ENCODE results near the gene GIMAP7. TPM values are rescaled to one million over a fixed set of nuclear protein-coding genes. Genes with fewer than 3 reads are reported as not detected.
A peak's percentile ranks its signal among the peaks of the same experiment; 100 is the strongest.

Gene GIMAP7
- total RNA-seq, result not detected in 2 replicates
- long read RNA-seq, result 0 reads

DNA sequence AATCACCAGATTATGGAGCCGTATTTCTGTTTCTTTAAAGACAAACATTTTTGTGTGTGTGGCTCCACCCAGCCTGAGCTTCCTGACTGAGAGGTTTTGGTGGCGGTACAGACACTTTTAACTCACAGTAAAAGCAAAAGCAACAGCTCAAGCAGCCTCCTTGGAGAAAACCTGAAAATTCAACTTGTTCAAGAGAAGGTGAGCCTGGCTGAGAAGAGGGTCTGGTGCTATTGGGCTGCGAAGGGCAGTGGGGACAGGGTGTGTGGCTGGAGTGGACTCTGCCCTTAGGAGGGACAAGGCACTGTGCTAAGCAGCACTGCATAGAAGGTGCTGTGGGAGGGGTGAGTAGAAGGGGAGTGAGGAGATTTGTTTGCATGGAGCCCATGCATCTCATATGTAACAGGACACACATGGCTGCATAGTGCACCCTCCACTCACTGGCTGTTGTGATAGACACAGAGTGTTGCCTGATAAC lies at the start of gene GIMAP7:
GIMAP7 (plus strand) TSS at position 125 of the 475 bp plus-strand sequence. CDS start 5,103 bp downstream, outside the sequence.
- H3K36me3 Mint-ChIP-seq (ENCODE audit: insufficient read depth), result no peaks in the 10 kb centered on the region
- TF ChIP-seq, protein P1, sequence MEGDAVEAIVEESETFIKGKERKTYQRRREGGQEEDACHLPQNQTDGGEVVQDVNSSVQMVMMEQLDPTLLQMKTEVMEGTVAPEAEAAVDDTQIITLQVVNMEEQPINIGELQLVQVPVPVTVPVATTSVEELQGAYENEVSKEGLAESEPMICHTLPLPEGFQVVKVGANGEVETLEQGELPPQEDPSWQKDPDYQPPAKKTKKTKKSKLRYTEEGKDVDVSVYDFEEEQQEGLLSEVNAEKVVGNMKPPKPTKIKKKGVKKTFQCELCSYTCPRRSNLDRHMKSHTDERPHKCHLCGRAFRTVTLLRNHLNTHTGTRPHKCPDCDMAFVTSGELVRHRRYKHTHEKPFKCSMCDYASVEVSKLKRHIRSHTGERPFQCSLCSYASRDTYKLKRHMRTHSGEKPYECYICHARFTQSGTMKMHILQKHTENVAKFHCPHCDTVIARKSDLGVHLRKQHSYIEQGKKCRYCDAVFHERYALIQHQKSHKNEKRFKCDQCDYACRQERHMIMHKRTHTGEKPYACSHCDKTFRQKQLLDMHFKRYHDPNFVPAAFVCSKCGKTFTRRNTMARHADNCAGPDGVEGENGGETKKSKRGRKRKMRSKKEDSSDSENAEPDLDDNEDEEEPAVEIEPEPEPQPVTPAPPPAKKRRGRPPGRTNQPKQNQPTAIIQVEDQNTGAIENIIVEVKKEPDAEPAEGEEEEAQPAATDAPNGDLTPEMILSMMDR (IDR thresholded peaks at IDR 0.05; ENCODE audit: unreplicated experiment), result no peak
- H3K4me3 Mint-ChIP-seq (ENCODE audit: low read depth), result no peak within 1 kb of the TSS
- no peaks in the 10 kb centered on the region for H3K4me1 Mint-ChIP-seq (ENCODE audit: low read depth)
- H3K27ac Mint-ChIP-seq, result peak within 1 kb of the TSS; percentile 23
- no peaks in the 10 kb centered on the region for H3K27me3 Mint-ChIP-seq
- no peak for DNase-seq (ENCODE audit: low spot score, unreplicated experiment)
- H3K9me3 Mint-ChIP-seq (ENCODE audit: low read depth), result no peaks in the 10 kb centered on the region

DNA sequence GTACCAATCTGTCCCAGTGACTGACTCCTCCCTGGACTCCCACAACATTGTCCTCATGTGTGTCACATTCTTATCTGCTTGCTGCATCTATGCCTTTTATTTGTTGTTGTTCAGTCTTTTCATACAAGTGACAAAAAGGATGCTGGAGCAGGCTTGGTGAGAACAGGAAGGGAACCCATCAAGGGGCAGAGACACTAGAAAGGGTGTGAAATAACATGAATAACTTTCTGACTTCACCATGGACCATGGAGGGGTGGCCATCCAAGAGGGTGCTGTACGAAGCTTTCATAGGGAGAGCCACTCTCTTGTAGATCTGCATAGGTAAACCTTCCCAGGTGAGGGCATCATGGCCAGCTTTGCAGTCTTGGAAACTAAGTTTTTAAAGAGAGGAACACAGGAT lies 49.7 kb upstream of the GIMAP7 start:
- TF ChIP-seq, protein P1 (IDR thresholded peaks at IDR 0.05; ENCODE audit: unreplicated experiment), result no peak
- peaks cover 28% of the 10 kb centered on the region for H3K27me3 Mint-ChIP-seq
- DNase-seq (ENCODE audit: low spot score, unreplicated experiment), result no peak
- H3K27ac Mint-ChIP-seq, result no peak overlapping the region
- H3K9me3 Mint-ChIP-seq (ENCODE audit: low read depth), result peaks cover 20% of the 10 kb centered on the region
- no peak overlapping the region for H3K4me3 Mint-ChIP-seq (ENCODE audit: low read depth)
- H3K4me1 Mint-ChIP-seq (ENCODE audit: low read depth), result no peaks in the 10 kb centered on the region
- H3K36me3 Mint-ChIP-seq (ENCODE audit: insufficient read depth), result no peaks in the 10 kb centered on the region

GRCh38 chr7:150465414-150465813 lies 49.3 kb upstream of the GIMAP7 start:
- DNase-seq (ENCODE audit: low spot score, unreplicated experiment), result no peak
- Mint-ChIP-seq H3K27me3 (peaks cover 29% of the 10 kb centered on the region), H3K4me3 (ENCODE audit: low read depth) (no peak overlapping the region), H3K9me3 (ENCODE audit: low read depth) (peaks cover 20% of the 10 kb centered on the region), H3K27ac (no peak overlapping the region), H3K4me1 (ENCODE audit: low read depth) (no peaks in the 10 kb centered on the region), H3K36me3 (ENCODE audit: insufficient read depth) (no peaks in the 10 kb centered on the region)
- TF ChIP-seq, protein P1 (IDR thresholded peaks at IDR 0.05; ENCODE audit: unreplicated experiment), result no peak

DNA sequence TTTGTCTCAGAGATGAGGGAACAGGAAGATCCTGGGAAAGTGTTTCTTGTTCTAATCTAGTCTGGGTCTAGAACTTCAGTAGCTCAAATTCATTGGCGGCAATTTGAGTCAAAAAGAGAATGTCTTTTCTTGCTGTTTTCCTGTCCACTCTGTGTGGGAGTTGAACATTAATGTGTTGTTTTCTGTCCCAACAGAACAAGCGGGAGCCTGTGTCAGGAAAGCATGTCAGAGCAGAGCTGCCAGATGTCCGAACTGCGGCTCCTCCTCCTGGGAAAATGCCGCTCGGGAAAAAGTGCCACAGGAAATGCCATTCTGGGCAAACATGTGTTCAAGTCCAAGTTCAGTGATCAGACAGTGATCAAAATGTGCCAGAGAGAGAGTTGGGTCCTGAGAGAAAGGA lies 48.2 kb upstream of the GIMAP7 start:
- Mint-ChIP-seq H3K27me3 (peaks cover 29% of the 10 kb centered on the region), H3K9me3 (ENCODE audit: low read depth) (peaks cover 16% of the 10 kb centered on the region), H3K4me1 (ENCODE audit: low read depth) (no peaks in the 10 kb centered on the region), H3K36me3 (ENCODE audit: insufficient read depth) (no peaks in the 10 kb centered on the region), H3K27ac (no peak overlapping the region), H3K4me3 (ENCODE audit: low read depth) (no peak overlapping the region)
- DNase-seq (ENCODE audit: low spot score, unreplicated experiment), result no peak
- TF ChIP-seq, protein P1 (IDR thresholded peaks at IDR 0.05; ENCODE audit: unreplicated experiment), result no peak

- Mint-ChIP-seq H3K36me3 (ENCODE audit: insufficient read depth) (no peaks in the 10 kb centered on the region), H3K27ac (no peak overlapping the region), H3K4me1 (ENCODE audit: low read depth) (no peaks in the 10 kb centered on the region), H3K27me3 (peaks cover 29% of the 10 kb centered on the region), H3K9me3 (ENCODE audit: low read depth) (peaks cover 2% of the 10 kb centered on the region), H3K4me3 (ENCODE audit: low read depth) (no peak overlapping the region)
- TF ChIP-seq, protein P1 (IDR thresholded peaks at IDR 0.05; ENCODE audit: unreplicated experiment), result no peak
- DNase-seq (ENCODE audit: low spot score, unreplicated experiment), result no peak
Observed at GRCh38 chr7:150468241-150468640, 46.4 kb upstream of the GIMAP7 start.
